Measurements from ENCODE around the gene COL23A1. TPM values are rescaled to one million over a fixed set of nuclear protein-coding genes. Genes with fewer than 3 reads are reported as not detected.

COL23A1 gene
- total and polyA plus RNA-seq, 2 of the 8 experiments (the other 6 are each of a cell fraction or from before 2014, with no cell fraction given): 3.1 to 4.7 TPM

DNA sequence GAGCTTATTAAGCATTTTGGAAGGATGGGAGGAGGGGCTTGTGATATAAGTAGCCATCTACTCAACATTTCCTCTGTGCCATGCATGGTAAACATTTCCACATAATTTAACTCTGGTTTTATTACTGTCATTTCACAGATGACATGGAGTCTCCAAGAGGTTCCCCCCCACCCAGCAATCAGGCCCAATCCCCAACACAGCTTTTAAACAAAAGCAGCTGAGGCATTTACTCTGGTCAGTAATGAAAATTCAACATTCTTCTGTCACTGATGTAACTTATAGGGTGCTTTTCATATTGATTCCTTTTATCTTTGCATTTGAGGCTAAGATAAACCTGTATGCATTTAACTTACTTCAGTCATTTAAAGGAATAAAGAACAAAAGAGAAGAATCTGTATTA lies 128.1 kb downstream of the COL23A1 start (continued):
- TF ChIP-seq SP2 (IDR thresholded peaks at IDR 0.05; ENCODE audit: low read length) (no peak), HDAC6 (IDR thresholded peaks at IDR 0.05; ENCODE audit: low read depth, low read length) (no peak), JUN (IDR thresholded peaks at IDR 0.05; ENCODE audit: low read depth, low read length) (no peak), SP1 (IDR thresholded peaks at IDR 0.05; ENCODE audit: low read depth, low read length) (no peak), ASH2L (IDR thresholded peaks at IDR 0.05; ENCODE audit: low read length) (no peak)
- TF ChIP-seq, protein P1, sequence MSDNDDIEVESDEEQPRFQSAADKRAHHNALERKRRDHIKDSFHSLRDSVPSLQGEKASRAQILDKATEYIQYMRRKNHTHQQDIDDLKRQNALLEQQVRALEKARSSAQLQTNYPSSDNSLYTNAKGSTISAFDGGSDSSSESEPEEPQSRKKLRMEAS (IDR thresholded peaks at IDR 0.05): no peak

Data from H1 (cell line).